ENCODE data around the gene CDH23. TPM values are rescaled to one million over a fixed set of nuclear protein-coding genes. Genes with fewer than 3 reads are reported as not detected.
A peak's percentile ranks its signal among the peaks of the same experiment; 100 is the strongest.

The CDH23 gene
- total RNA-seq, 1 donor from 2014 or later: 1.3 TPM

- Mint-ChIP-seq H3K36me3 (ENCODE audit: low read depth) (no peaks in the 10 kb centered on the region), H3K9me3 (no peaks in the 10 kb centered on the region), H3K4me1 (peaks cover 7% of the 10 kb centered on the region), H3K27ac (no peak overlapping the region), H3K4me3 (no peak overlapping the region), H3K27me3 (peaks cover 2% of the 10 kb centered on the region)
- intact Hi-C loops (cut with micrococcal nuclease): loop anchor here (5.0 kb wide), 1 partner anchor 224 kb away; no protein-coding TSS in a partner anchor
- DNase-seq: no peak
Observed at GRCh38 chr10:71606257-71607081, 209.7 kb downstream of the CDH23 start.

GRCh38 chr10:71607082-71607443 is 210.3 kb downstream of the CDH23 start:
- intact Hi-C loops (cut with micrococcal nuclease): loop anchor here (5.0 kb wide), 1 partner anchor 225 kb away; no protein-coding TSS in a partner anchor
- Mint-ChIP-seq H3K36me3 (ENCODE audit: low read depth) (no peaks in the 10 kb centered on the region), H3K4me3 (no peak overlapping the region), H3K27me3 (peaks cover 2% of the 10 kb centered on the region), H3K27ac (no peak overlapping the region), H3K9me3 (no peaks in the 10 kb centered on the region), H3K4me1 (peaks cover 7% of the 10 kb centered on the region)
- no peak for DNase-seq

- intact Hi-C loops (cut with micrococcal nuclease): loop anchor here (5.0 kb wide), 1 partner anchor 227 kb away; no protein-coding TSS in a partner anchor
- Mint-ChIP-seq H3K9me3 (no peaks in the 10 kb centered on the region), H3K27me3 (peaks cover 3% of the 10 kb centered on the region), H3K4me3 (no peak overlapping the region), H3K36me3 (ENCODE audit: low read depth) (no peaks in the 10 kb centered on the region), H3K4me1 (peaks cover 4% of the 10 kb centered on the region), H3K27ac (no peak overlapping the region)
- DNase-seq: peak; percentile 87
Observed at GRCh38 chr10:71608819-71609768, 212.4 kb downstream of the CDH23 start.

GRCh38 chr10:71610651-71611050 is 213.9 kb downstream of the CDH23 start:
- intact Hi-C loops (cut with micrococcal nuclease): loop anchor here (1.0 kb wide), 1 partner anchor 296 kb away; no protein-coding TSS in a partner anchor
- no peak for DNase-seq
- Mint-ChIP-seq H3K4me1 (peaks cover 2% of the 10 kb centered on the region), H3K4me3 (no peak overlapping the region), H3K36me3 (ENCODE audit: low read depth) (no peaks in the 10 kb centered on the region), H3K27ac (no peak overlapping the region), H3K9me3 (no peaks in the 10 kb centered on the region), H3K27me3 (peaks cover 8% of the 10 kb centered on the region)

GRCh38 chr10:71611131-71611530 is 214.4 kb downstream of the CDH23 start:
- H3K4me1 Mint-ChIP-seq: peaks cover 2% of the 10 kb centered on the region
- H3K27ac Mint-ChIP-seq: no peak overlapping the region
- DNase-seq: no peak
- no peaks in the 10 kb centered on the region for H3K9me3 Mint-ChIP-seq
- H3K27me3 Mint-ChIP-seq: peaks cover 8% of the 10 kb centered on the region
- H3K36me3 Mint-ChIP-seq (ENCODE audit: low read depth): no peaks in the 10 kb centered on the region
- intact Hi-C loops (cut with micrococcal nuclease): no loop called here
- no peak overlapping the region for H3K4me3 Mint-ChIP-seq

- Mint-ChIP-seq H3K36me3 (ENCODE audit: low read depth) (no peaks in the 10 kb centered on the region), H3K4me3 (no peak overlapping the region), H3K4me1 (peaks cover 2% of the 10 kb centered on the region), H3K27ac (no peak overlapping the region), H3K27me3 (peaks cover 8% of the 10 kb centered on the region), H3K9me3 (no peaks in the 10 kb centered on the region)
- no peak for DNase-seq
- intact Hi-C loops (cut with micrococcal nuclease): no loop called here
Observed at GRCh38 chr10:71611709-71612422, 215.1 kb downstream of the CDH23 start.

- Mint-ChIP-seq H3K36me3 (ENCODE audit: low read depth) (no peaks in the 10 kb centered on the region), H3K27me3 (peaks cover 8% of the 10 kb centered on the region), H3K27ac (no peak overlapping the region), H3K4me3 (no peak overlapping the region), H3K4me1 (peaks cover 2% of the 10 kb centered on the region), H3K9me3 (no peaks in the 10 kb centered on the region)
- intact Hi-C loops (cut with micrococcal nuclease): no loop called here
- no peak for DNase-seq
Observed at GRCh38 chr10:71613261-71613777, 216.6 kb downstream of the CDH23 start.

GRCh38 chr10:71613877-71614276 is 217.2 kb downstream of the CDH23 start:
- no peaks in the 10 kb centered on the region for H3K36me3 Mint-ChIP-seq (ENCODE audit: low read depth)
- H3K4me3 Mint-ChIP-seq: no peak overlapping the region
- DNase-seq: no peak
- no peak overlapping the region for H3K27ac Mint-ChIP-seq
- intact Hi-C loops (cut with micrococcal nuclease): no loop called here
- H3K4me1 Mint-ChIP-seq: peaks cover 2% of the 10 kb centered on the region
- H3K27me3 Mint-ChIP-seq: peaks cover 8% of the 10 kb centered on the region
- H3K9me3 Mint-ChIP-seq: no peaks in the 10 kb centered on the region

GRCh38 chr10:71614946-71615345 is 218.2 kb downstream of the CDH23 start:
- intact Hi-C loops (cut with micrococcal nuclease): no loop called here
- no peak for DNase-seq
- Mint-ChIP-seq H3K36me3 (ENCODE audit: low read depth) (no peaks in the 10 kb centered on the region), H3K4me3 (no peak overlapping the region), H3K27me3 (peaks cover 6% of the 10 kb centered on the region), H3K4me1 (no peaks in the 10 kb centered on the region), H3K9me3 (no peaks in the 10 kb centered on the region), H3K27ac (no peak overlapping the region)

GRCh38 chr10:71615538-71616329 is 219.0 kb downstream of the CDH23 start:
- intact Hi-C loops (cut with micrococcal nuclease): no loop called here
- no peaks in the 10 kb centered on the region for H3K4me1 Mint-ChIP-seq
- H3K9me3 Mint-ChIP-seq: no peaks in the 10 kb centered on the region
- no peak overlapping the region for H3K27ac Mint-ChIP-seq
- H3K4me3 Mint-ChIP-seq: no peak overlapping the region
- no peak for DNase-seq
- no peaks in the 10 kb centered on the region for H3K36me3 Mint-ChIP-seq (ENCODE audit: low read depth)
- H3K27me3 Mint-ChIP-seq: peaks cover 6% of the 10 kb centered on the region

GRCh38 chr10:71616817-71617654 is 220.3 kb downstream of the CDH23 start:
- Mint-ChIP-seq H3K27ac (no peak overlapping the region), H3K4me3 (no peak overlapping the region), H3K27me3 (peaks cover 6% of the 10 kb centered on the region), H3K9me3 (no peaks in the 10 kb centered on the region), H3K4me1 (no peaks in the 10 kb centered on the region), H3K36me3 (ENCODE audit: low read depth) (no peaks in the 10 kb centered on the region)
- intact Hi-C loops (cut with micrococcal nuclease): no loop called here
- no peak for DNase-seq

GRCh38 chr10:71618176-71618575 is 221.5 kb downstream of the CDH23 start:
- Mint-ChIP-seq H3K4me1 (no peaks in the 10 kb centered on the region), H3K9me3 (no peaks in the 10 kb centered on the region), H3K36me3 (ENCODE audit: low read depth) (no peaks in the 10 kb centered on the region), H3K4me3 (no peak overlapping the region), H3K27me3 (peaks cover 6% of the 10 kb centered on the region), H3K27ac (no peak overlapping the region)
- intact Hi-C loops (cut with micrococcal nuclease): no loop called here
- no peak for DNase-seq

Data from activated CD4-positive, alpha-beta T cell treated with anti-CD3 and anti-CD28 coated beads, Interleukin-2, amount 10 ng/mL, durations not matched to agents 24 days and 14 days (primary cell).